Measurements from ENCODE around the gene TSPAN9.

Gene TSPAN9

GRCh38 chr12:3086729-3087323 lies 9.6 kb downstream of the TSPAN9 start:
- no peak for DNase-seq (ENCODE audit: extremely low read depth, low read depth)
- TF ChIP-seq CTCF (IDR thresholded peaks at IDR 0.05; ENCODE audit: low read depth, low read length) = no peak

GRCh38 chr12:3087758-3088650 lies 10.8 kb downstream of the TSPAN9 start:
- no peak for DNase-seq (ENCODE audit: extremely low read depth, low read depth)
- no peak for TF ChIP-seq CTCF (IDR thresholded peaks at IDR 0.05; ENCODE audit: low read depth, low read length)

GRCh38 chr12:3089588-3089987 lies 12.4 kb downstream of the TSPAN9 start:
- no peak for TF ChIP-seq CTCF (IDR thresholded peaks at IDR 0.05; ENCODE audit: low read depth, low read length)
- no peak for DNase-seq (ENCODE audit: extremely low read depth, low read depth)

GRCh38 chr12:3090240-3091037 lies 13.3 kb downstream of the TSPAN9 start:
- TF ChIP-seq CTCF (IDR thresholded peaks at IDR 0.05; ENCODE audit: low read depth, low read length) = no peak
- no peak for DNase-seq (ENCODE audit: extremely low read depth, low read depth)

GRCh38 chr12:3091038-3091319 lies 13.8 kb downstream of the TSPAN9 start:
- no peak for TF ChIP-seq CTCF (IDR thresholded peaks at IDR 0.05; ENCODE audit: low read depth, low read length)
- no peak for DNase-seq (ENCODE audit: extremely low read depth, low read depth)

- DNase-seq (ENCODE audit: extremely low read depth, low read depth) = no peak
- TF ChIP-seq CTCF (IDR thresholded peaks at IDR 0.05; ENCODE audit: low read depth, low read length) = no peak
These were observed 14.4 kb downstream of the TSPAN9 start for GRCh38 chr12:3091382-3092241.
